ENCODE measurements around the gene LURAP1L.

DNA sequence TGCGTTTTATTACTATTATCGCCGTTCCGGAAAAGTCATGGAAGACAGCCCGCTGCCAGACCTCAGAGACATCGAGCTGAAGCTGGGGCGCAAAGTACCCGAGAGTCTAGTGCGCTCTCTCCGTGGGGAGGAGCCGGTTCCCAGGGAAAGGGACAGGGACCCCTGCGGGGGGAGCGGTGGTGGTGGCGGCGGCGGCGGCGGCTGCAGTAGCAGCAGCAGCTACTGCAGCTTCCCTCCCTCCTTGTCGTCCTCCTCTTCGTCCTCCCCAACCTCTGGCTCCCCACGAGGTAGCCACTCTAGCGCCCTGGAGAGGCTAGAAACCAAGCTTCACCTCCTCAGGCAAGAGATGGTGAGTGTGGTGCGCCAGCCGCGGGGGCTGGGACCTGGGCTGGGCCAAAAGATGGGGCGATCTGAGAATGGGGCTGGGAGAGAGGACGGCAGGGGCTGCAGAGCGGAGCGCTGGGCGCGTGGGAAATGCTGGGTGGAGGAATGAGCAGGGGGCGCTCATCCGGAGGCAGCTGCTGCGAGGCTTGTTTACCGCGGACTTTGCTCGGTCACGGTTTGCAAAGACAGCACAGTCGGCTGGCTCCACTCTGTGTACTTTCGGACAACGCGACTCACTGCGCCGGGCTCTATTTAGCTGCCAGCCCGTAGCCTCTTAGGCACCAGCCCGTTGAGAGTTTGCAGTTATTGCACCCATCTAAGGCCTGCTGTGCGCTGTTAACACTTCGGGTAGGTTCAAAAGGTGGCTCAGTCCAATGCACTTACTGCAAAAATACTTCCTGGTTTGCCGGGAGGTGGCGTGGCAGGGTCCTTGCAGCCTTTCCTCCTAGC is 1.1 kb downstream of the LURAP1L start:
- TF ChIP-seq, protein P1, sequence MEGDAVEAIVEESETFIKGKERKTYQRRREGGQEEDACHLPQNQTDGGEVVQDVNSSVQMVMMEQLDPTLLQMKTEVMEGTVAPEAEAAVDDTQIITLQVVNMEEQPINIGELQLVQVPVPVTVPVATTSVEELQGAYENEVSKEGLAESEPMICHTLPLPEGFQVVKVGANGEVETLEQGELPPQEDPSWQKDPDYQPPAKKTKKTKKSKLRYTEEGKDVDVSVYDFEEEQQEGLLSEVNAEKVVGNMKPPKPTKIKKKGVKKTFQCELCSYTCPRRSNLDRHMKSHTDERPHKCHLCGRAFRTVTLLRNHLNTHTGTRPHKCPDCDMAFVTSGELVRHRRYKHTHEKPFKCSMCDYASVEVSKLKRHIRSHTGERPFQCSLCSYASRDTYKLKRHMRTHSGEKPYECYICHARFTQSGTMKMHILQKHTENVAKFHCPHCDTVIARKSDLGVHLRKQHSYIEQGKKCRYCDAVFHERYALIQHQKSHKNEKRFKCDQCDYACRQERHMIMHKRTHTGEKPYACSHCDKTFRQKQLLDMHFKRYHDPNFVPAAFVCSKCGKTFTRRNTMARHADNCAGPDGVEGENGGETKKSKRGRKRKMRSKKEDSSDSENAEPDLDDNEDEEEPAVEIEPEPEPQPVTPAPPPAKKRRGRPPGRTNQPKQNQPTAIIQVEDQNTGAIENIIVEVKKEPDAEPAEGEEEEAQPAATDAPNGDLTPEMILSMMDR (conservative IDR thresholded peaks at IDR 0.05; ENCODE audit: low read length): no peak
- no peak for TF ChIP-seq EZH2phosphoT487 (IDR thresholded peaks at IDR 0.05; ENCODE audit: borderline replicate concordance)

Measured in Loucy (cell line).